ENCODE measurements around the gene MFAP2. TPM values are rescaled to one million over a fixed set of nuclear protein-coding genes. Genes with fewer than 3 reads are reported as not detected.

Gene MFAP2
- total and polyA plus RNA-seq, 4 donors = 18.1 to 168 (median 81.3) TPM

DNA sequence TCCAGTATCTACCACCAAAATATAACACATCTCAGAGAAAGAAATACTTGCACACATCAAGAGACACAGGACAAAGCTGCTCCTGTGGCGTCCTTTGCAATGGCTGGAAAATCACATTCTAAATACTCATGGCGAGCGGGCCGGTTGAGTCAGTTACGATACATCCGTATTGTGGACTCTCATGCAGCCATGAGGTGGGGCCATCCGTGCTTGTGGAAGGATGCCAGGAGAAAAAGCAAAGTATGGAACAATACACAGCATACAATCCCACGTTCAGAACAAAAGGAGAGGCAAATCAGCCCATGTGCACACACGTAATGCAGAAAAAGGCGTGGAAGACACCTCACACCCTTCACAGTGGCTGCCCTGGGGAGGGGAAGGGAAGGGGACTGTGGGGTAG is 18.2 kb upstream of the MFAP2 start:
- no peaks in the 10 kb centered on the region for H3K4me1 ChIP-seq (ENCODE audit: control insufficient read depth, insufficient read depth, low read length)
- WGBS (ENCODE audit: insufficient coverage) = no CpG with 5 or more reads among the region's 10 CpGs
- H3K36me3 ChIP-seq (ENCODE audit: control insufficient read depth, insufficient read depth, low read length) = peaks cover 97% of the 10 kb centered on the region
- no peaks in the 10 kb centered on the region for H3K27me3 ChIP-seq (ENCODE audit: control insufficient read depth, insufficient read depth, low read length)
- DNase-seq (ENCODE audit: low read depth in 4 of 6, low spot score in 6 of 6) = no peak
- no peak overlapping the region for H3K4me3 ChIP-seq (ENCODE audit: low read depth, low read length)
- H3K9me3 ChIP-seq (ENCODE audit: control insufficient read depth, insufficient read depth, low read length) = no peaks in the 10 kb centered on the region
- no peak overlapping the region for H3K27ac ChIP-seq (ENCODE audit: low read depth, low read length)

DNA sequence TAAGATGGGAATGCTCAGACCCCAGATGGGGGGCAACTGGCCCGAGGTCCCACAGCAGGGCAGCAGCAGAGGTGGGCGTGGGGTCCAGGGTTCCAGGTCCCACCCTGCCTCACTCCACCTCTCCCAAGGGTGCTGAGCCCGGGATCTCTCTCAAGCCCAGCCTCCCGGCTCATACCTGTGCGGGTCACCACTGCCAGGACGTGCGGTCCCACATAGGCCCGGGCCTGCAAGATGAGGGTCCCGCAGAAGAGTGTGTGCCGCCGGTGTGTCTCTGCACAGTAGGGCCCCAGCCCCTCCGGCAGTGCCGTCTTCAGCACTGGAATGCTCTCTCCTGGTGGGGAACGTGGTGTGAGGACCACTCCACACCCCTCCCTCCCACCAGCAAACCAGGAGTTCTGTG is 16.4 kb upstream of the MFAP2 start:
- Histone ChIP-seq H3K9me3 (ENCODE audit: control insufficient read depth, insufficient read depth, low read length) (no peaks in the 10 kb centered on the region), H3K4me1 (ENCODE audit: control insufficient read depth, insufficient read depth, low read length) (no peaks in the 10 kb centered on the region), H3K27ac (ENCODE audit: low read depth, low read length) (no peak overlapping the region), H3K4me3 (ENCODE audit: low read depth, low read length) (no peak overlapping the region), H3K27me3 (ENCODE audit: control insufficient read depth, insufficient read depth, low read length) (no peaks in the 10 kb centered on the region), H3K36me3 (ENCODE audit: control insufficient read depth, insufficient read depth, low read length) (peaks cover 96% of the 10 kb centered on the region)
- no peak for DNase-seq (ENCODE audit: low read depth in 4 of 6, low spot score in 6 of 6)
- WGBS (ENCODE audit: insufficient coverage) = 95% methylated on average over 14 of the region's 14 CpGs

- no peaks in the 10 kb centered on the region for H3K4me1 ChIP-seq (ENCODE audit: control insufficient read depth, insufficient read depth, low read length)
- DNase-seq (ENCODE audit: low read depth in 4 of 6, low spot score in 6 of 6) = no peak
- peaks cover 95% of the 10 kb centered on the region for H3K36me3 ChIP-seq (ENCODE audit: control insufficient read depth, insufficient read depth, low read length)
- 93% methylated on average over 12 of the region's 15 CpGs for whole genome bisulfite sequencing (ENCODE audit: insufficient coverage)
- H3K9me3 ChIP-seq (ENCODE audit: control insufficient read depth, insufficient read depth, low read length) = no peaks in the 10 kb centered on the region
- H3K27me3 ChIP-seq (ENCODE audit: control insufficient read depth, insufficient read depth, low read length) = no peaks in the 10 kb centered on the region
- H3K27ac ChIP-seq (ENCODE audit: low read depth, low read length) = no peak overlapping the region
- no peak overlapping the region for H3K4me3 ChIP-seq (ENCODE audit: low read depth, low read length)
Observed at GRCh38 chr1:16993521-16994038, 13.2 kb upstream of the MFAP2 start.

DNA sequence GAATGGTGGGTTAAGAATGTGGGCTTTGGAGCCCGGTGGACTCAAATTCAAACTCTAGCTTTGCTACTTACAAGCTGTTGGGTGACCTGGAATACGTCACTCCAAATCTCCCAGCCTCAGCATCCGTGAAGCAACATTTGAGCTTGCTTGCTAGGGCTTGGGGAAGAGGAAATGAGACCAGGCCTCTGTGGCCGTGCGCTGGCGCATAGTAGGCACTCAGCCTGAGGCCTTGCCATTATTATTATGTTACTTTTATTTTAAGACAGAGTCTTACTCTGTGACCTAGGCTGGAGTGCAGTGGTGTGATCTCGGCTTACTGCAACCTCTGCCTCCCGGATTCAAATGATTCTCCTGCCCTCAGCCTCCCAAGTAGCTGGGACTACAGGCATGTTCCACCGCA is 12.3 kb upstream of the MFAP2 start:
- peaks cover 95% of the 10 kb centered on the region for H3K36me3 ChIP-seq (ENCODE audit: control insufficient read depth, insufficient read depth, low read length)

DNA sequence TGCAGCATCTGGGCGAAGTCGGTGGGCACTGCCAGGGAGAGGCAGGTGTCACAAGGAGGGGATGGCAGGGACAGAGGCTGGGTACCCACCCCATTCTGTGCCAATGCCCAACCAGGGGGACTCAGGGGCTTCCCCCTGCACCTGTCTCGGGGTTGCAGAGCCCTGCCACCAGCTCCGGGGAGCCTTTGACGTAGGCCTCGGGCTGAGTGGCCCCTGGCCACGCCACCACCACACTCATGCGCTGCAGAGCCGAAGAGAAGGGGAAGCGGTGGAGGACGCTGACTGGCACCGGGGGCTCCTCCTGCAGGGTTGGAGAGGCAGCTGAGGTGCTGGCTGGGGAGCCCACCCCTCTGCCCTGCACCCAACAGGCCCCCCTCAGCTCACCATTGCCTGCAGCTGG is 11.7 kb upstream of the MFAP2 start:
- Histone ChIP-seq H3K4me1 (ENCODE audit: control insufficient read depth, insufficient read depth, low read length) (no peaks in the 10 kb centered on the region), H3K4me3 (ENCODE audit: low read depth, low read length) (no peak overlapping the region), H3K27ac (ENCODE audit: low read depth, low read length) (no peak overlapping the region), H3K27me3 (ENCODE audit: control insufficient read depth, insufficient read depth, low read length) (no peaks in the 10 kb centered on the region), H3K9me3 (ENCODE audit: control insufficient read depth, insufficient read depth, low read length) (no peaks in the 10 kb centered on the region), H3K36me3 (ENCODE audit: control insufficient read depth, insufficient read depth, low read length) (peaks cover 95% of the 10 kb centered on the region)
- 93% methylated on average over 10 of the region's 12 CpGs for WGBS (ENCODE audit: insufficient coverage)
- DNase-seq (ENCODE audit: low read depth in 4 of 6, low spot score in 6 of 6) = no peak

More for the DNA sequence above, 12.3 kb upstream of the MFAP2 start:
- H3K9me3 ChIP-seq (ENCODE audit: control insufficient read depth, insufficient read depth, low read length) = no peaks in the 10 kb centered on the region
- no peak overlapping the region for H3K27ac ChIP-seq (ENCODE audit: low read depth, low read length)
- no peak overlapping the region for H3K4me3 ChIP-seq (ENCODE audit: low read depth, low read length)
- no peak for DNase-seq (ENCODE audit: low read depth in 4 of 6, low spot score in 6 of 6)
- WGBS (ENCODE audit: insufficient coverage) = 92% methylated on average over 4 of the region's 9 CpGs
- no peaks in the 10 kb centered on the region for H3K27me3 ChIP-seq (ENCODE audit: control insufficient read depth, insufficient read depth, low read length)
- H3K4me1 ChIP-seq (ENCODE audit: control insufficient read depth, insufficient read depth, low read length) = no peaks in the 10 kb centered on the region

DNA sequence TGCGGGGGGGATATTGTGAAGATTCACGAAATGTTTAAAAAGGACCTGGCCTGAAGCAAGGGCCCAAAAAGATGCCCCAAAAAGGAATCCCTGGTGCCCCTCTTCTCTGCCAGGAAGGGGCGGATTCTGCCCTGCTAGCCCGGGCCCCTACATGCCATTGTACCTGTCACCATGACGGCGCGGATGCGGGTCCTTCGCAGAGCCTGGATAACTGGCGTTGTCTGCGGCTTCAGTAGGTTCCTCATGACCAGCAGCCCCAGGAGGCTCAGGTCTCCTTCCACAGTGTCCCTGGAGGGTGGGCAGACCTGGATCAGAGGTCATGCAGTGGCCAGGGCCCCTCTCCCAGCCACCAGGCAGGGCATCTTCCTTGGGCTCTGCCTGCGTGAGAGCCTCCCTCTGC is 11.2 kb upstream of the MFAP2 start:
- Histone ChIP-seq H3K4me1 (ENCODE audit: control insufficient read depth, insufficient read depth, low read length) (no peaks in the 10 kb centered on the region), H3K27ac (ENCODE audit: low read depth, low read length) (no peak overlapping the region), H3K27me3 (ENCODE audit: control insufficient read depth, insufficient read depth, low read length) (no peaks in the 10 kb centered on the region), H3K9me3 (ENCODE audit: control insufficient read depth, insufficient read depth, low read length) (no peaks in the 10 kb centered on the region), H3K36me3 (ENCODE audit: control insufficient read depth, insufficient read depth, low read length) (peaks cover 95% of the 10 kb centered on the region), H3K4me3 (ENCODE audit: low read depth, low read length) (no peak overlapping the region)
- whole genome bisulfite sequencing (ENCODE audit: insufficient coverage) = 87% methylated on average over 12 of the region's 12 CpGs
- DNase-seq (ENCODE audit: low read depth in 4 of 6, low spot score in 6 of 6) = no peak

DNA sequence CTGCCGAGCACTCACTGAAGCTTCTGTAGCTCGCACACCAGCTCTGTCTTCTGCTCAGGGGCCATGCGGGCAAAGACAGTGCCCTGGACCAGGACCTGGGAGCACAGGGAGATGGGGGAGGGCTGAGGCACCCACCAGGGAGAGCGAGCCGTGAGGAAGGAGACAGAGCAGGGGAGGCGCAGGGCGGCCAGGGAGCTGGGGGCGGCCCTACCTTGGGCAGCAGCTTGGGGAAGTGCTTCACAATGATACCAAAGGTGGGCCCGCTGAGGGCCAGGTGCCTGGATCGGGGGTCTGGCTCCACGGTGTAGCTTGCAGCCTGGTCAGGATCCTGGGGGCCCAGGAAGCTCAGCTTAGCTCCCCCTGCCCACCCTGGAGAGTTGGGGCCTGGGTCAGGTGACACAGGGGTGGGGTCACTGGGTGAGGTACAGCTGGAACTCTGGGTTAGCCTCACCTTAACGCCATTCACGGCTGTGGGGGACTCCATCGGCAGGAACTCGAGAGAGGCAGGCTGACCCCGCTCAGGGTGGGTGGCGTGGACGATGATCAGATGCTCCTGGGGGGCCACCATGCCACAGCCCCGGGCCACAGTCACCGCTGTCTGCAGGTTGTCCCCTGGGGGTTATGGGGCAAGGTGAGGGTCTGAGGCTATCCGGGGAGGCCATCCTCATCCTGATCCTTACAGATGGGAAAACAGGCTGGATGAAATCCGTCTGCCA is 9.4 kb upstream of the MFAP2 start:
- Histone ChIP-seq H3K36me3 (ENCODE audit: control insufficient read depth, insufficient read depth, low read length) (peaks cover 94% of the 10 kb centered on the region), H3K4me3 (ENCODE audit: low read depth, low read length) (no peak overlapping the region), H3K27me3 (ENCODE audit: control insufficient read depth, insufficient read depth, low read length) (no peaks in the 10 kb centered on the region), H3K4me1 (ENCODE audit: control insufficient read depth, insufficient read depth, low read length) (peaks cover 2% of the 10 kb centered on the region), H3K27ac (ENCODE audit: low read depth, low read length) (no peak overlapping the region), H3K9me3 (ENCODE audit: control insufficient read depth, insufficient read depth, low read length) (no peaks in the 10 kb centered on the region)
- DNase-seq (ENCODE audit: low read depth in 4 of 6, low spot score in 6 of 6) = no peak
- 91% methylated on average over 22 of the region's 22 CpGs for WGBS (ENCODE audit: insufficient coverage)

DNA sequence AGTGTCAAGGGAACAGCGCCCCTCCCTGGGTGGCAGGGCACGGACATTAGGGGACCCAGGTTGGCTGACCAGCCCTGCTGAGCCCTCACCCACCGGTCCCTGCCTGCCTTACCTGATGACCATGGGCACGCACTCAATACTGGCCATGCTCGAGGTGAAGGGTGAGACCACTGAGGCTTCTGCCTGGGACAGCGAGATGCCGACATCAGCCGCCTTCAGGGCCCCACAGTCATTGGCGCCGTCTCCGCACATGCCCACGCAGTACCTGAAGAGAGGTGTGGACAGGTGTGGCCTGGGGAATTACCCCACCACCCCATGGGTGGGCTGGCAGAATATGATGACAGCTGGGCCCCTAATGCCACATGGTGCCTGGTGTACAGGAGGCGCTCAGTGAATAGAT is 7.8 kb upstream of the MFAP2 start:
- no peaks in the 10 kb centered on the region for H3K27me3 ChIP-seq (ENCODE audit: control insufficient read depth, insufficient read depth, low read length)
- H3K4me1 ChIP-seq (ENCODE audit: control insufficient read depth, insufficient read depth, low read length) = peaks cover 5% of the 10 kb centered on the region
- no peaks in the 10 kb centered on the region for H3K9me3 ChIP-seq (ENCODE audit: control insufficient read depth, insufficient read depth, low read length)
- no peak overlapping the region for H3K27ac ChIP-seq (ENCODE audit: low read depth, low read length)
- 95% methylated on average over 5 of the region's 13 CpGs for WGBS (ENCODE audit: insufficient coverage)
- no peak for DNase-seq (ENCODE audit: low read depth in 4 of 6, low spot score in 6 of 6)
- H3K4me3 ChIP-seq (ENCODE audit: low read depth, low read length) = no peak overlapping the region
- peaks cover 89% of the 10 kb centered on the region for H3K36me3 ChIP-seq (ENCODE audit: control insufficient read depth, insufficient read depth, low read length)

- Histone ChIP-seq H3K36me3 (ENCODE audit: control insufficient read depth, insufficient read depth, low read length) (peaks cover 77% of the 10 kb centered on the region), H3K27me3 (ENCODE audit: control insufficient read depth, insufficient read depth, low read length) (no peaks in the 10 kb centered on the region), H3K27ac (ENCODE audit: low read depth, low read length) (no peak overlapping the region), H3K4me1 (ENCODE audit: control insufficient read depth, insufficient read depth, low read length) (peaks cover 5% of the 10 kb centered on the region), H3K4me3 (ENCODE audit: low read depth, low read length) (no peak overlapping the region), H3K9me3 (ENCODE audit: control insufficient read depth, insufficient read depth, low read length) (no peaks in the 10 kb centered on the region)
- WGBS (ENCODE audit: insufficient coverage) = 49% methylated on average over 16 of the region's 16 CpGs
- no peak for DNase-seq (ENCODE audit: low read depth in 4 of 6, low spot score in 6 of 6)
Observed at GRCh38 chr1:16986962-16987361, 6.5 kb upstream of the MFAP2 start.

GRCh38 chr1:16986560-16986959 is 6.1 kb upstream of the MFAP2 start:
- Histone ChIP-seq H3K4me3 (ENCODE audit: low read depth, low read length) (no peak overlapping the region), H3K27ac (ENCODE audit: low read depth, low read length) (no peak overlapping the region), H3K4me1 (ENCODE audit: control insufficient read depth, insufficient read depth, low read length) (peaks cover 5% of the 10 kb centered on the region), H3K27me3 (ENCODE audit: control insufficient read depth, insufficient read depth, low read length) (no peaks in the 10 kb centered on the region), H3K36me3 (ENCODE audit: control insufficient read depth, insufficient read depth, low read length) (peaks cover 73% of the 10 kb centered on the region), H3K9me3 (ENCODE audit: control insufficient read depth, insufficient read depth, low read length) (no peaks in the 10 kb centered on the region)
- DNase-seq (ENCODE audit: low read depth in 4 of 6, low spot score in 6 of 6) = no peak
- 81% methylated on average over 21 of the region's 23 CpGs for WGBS (ENCODE audit: insufficient coverage)
